HepG2 (cell line): ENCODE results near the gene PSMC3IP. TPM values are rescaled to one million over a fixed set of nuclear protein-coding genes. Genes with fewer than 3 reads are reported as not detected.

Experiments
- ATAC-seq: fragments of 200-7000 bp; cut with Tn5 transposase; 3 replicates; pipeline ENCODE4 v1.9.1; 2020; ENCODE audit warnings: mild to moderate bottlenecking, moderate library complexity
- BruUV-seq: library from RNA; stranded (reverse); fragments of 400-500 nt; replicated peaks from 2 replicates; lab custom pipeline; 2021; lab: Mats Ljungman, UMichigan
- CTCF ChIA-PET: fragments of 300-600 bp; formaldehyde crosslinking; extraction: SDS; loops from one replicate; lab custom pipeline; 2021; ENCODE audit warnings: low total read pairs, inconsistent platforms, low intra/inter-chr PET ratio; lab: Yijun Ruan, JAX
- POLR2A ChIA-PET: fragments of 350-600 bp; sonication (Branson Sonifier 250); formaldehyde crosslinking; loops from one replicate; lab custom pipeline; 2020; ENCODE audit warnings: antibody characterized with exemption, inconsistent platforms; lab: Yijun Ruan, JAX
- DNase-seq: peaks from one replicate; pipeline ENCODE4 v3.0.0-alpha.2; 2015; ENCODE audit warnings: low spot score
- FAIRE-seq: peaks from 3 replicates; lab custom pipeline; 2011; peaks lifted over from hg19 to GRCh38; lab: Jason Lieb, UNC
- H2AFZ ChIP-seq: one replicate; pipeline ENCODE4 v1.6.1; 2011; ENCODE audit warnings: low read length, inconsistent platforms
- H3K27ac ChIP-seq: fragments of 300-600 bp; 3 replicates; pipeline ENCODE4 v1.8.0; 2011; ENCODE audit warnings: mixed run types, mild to moderate bottlenecking, mixed read lengths, low read length, inconsistent platforms; ENCODE audit not compliant: insufficient read depth; ENCODE audit errors: extremely low read length
- H3K27me3 ChIP-seq, 2 experiments: fragments of 200-600 bp in 1 of 2; 2 replicates in 1 of 2; 3 replicates in 1 of 2; pipeline versions ENCODE4 v1.6.0 to v1.8.0; 2011; ENCODE audit warnings: low read length in 2 of 2, mild to moderate bottlenecking in 2 of 2, moderate library complexity in 2 of 2, inconsistent platforms in 1 of 2; ENCODE audit not compliant: insufficient read depth in 2 of 2, control insufficient read depth in 1 of 2
- H3K36me3 ChIP-seq, 2 experiments: fragments of 200-600 bp in 1 of 2; replicated peaks in 1 of 2; 2 replicates in 1 of 2; 3 replicates in 1 of 2; pipeline versions ENCODE4 v1.5.1 to v1.8.0; 2011; ENCODE audit warnings: low read length in 2 of 2, inconsistent platforms in 1 of 2; ENCODE audit not compliant: insufficient read depth in 2 of 2, control insufficient read depth in 1 of 2
- H3K4me1 ChIP-seq: 2 replicates; pipeline ENCODE4 v1.5.1; 2012; ENCODE audit warnings: low read length, inconsistent platforms; ENCODE audit not compliant: insufficient read depth
- H3K4me2 ChIP-seq: 2 replicates; pipeline ENCODE4 v1.6.0; 2011; ENCODE audit warnings: low read depth, low read length, inconsistent platforms
- H3K4me3 ChIP-seq, 3 experiments: fragments of 200-600 bp in 1 of 3; sonication (generic), shearing (Covaris generic) in 1 of 3; replicated peaks in 1 of 3; 2 replicates each; pipeline ENCODE4 v1.5.1; 2011 to 2016; ENCODE audit warnings: low read length in 3 of 3, inconsistent platforms in 2 of 3, low read depth in 2 of 3, mild to moderate bottlenecking in 2 of 3, control low read depth in 1 of 3, mixed read lengths in 1 of 3; ENCODE audit not compliant: insufficient read depth in 1 of 3
- H3K79me2 ChIP-seq: one replicate; pipeline ENCODE4 v1.6.1; 2011; ENCODE audit warnings: low read length, inconsistent platforms; ENCODE audit not compliant: insufficient read depth
- H3K9ac ChIP-seq: 2 replicates; pipeline ENCODE4 v1.6.0; 2011; ENCODE audit warnings: mild to moderate bottlenecking, low read depth, low read length, inconsistent platforms; ENCODE audit not compliant: insufficient read depth
- H3K9me3 ChIP-seq: 2 replicates; pipeline ENCODE4 v1.5.1; 2012; ENCODE audit warnings: mild to moderate bottlenecking, low read length
- H4K20me1 ChIP-seq: 2 replicates; pipeline ENCODE4 v1.6.0; 2011; ENCODE audit warnings: inconsistent platforms, mild to moderate bottlenecking, low read length, moderate library complexity; ENCODE audit not compliant: insufficient read depth
- FIP1L1 ChIP-seq: fragments of 200-400 bp; formaldehyde crosslinking; IDR thresholded peaks from 2 replicates; pipeline ENCODE4 v1.6.1; 2018; ENCODE audit warnings: low read depth, mild to moderate bottlenecking, low read length, moderate library complexity, borderline replicate concordance; ENCODE audit not compliant: insufficient read depth
- NR2F1 ChIP-seq, 2 experiments: fragments of 450-650 bp in 1 of 2; formaldehyde crosslinking in 1 of 2; IDR thresholded peaks; 2 replicates each; pipeline versions ENCODE4 v1.5.0 to v1.6.1; 2016 to 2020; ENCODE audit warnings: mild to moderate bottlenecking in 1 of 2, missing compliant biosample characterization in 1 of 2, missing genetic modification reagents in 1 of 2, moderate library complexity in 1 of 2
- NRL ChIP-seq: sonication (generic); formaldehyde crosslinking; IDR thresholded peaks from 2 replicates; pipeline ENCODE4 v1.5.0; 2020; ENCODE audit warnings: missing genetic modification reagents, mild to moderate bottlenecking, moderate library complexity, borderline replicate concordance
- TCF12 ChIP-seq, 2 experiments: fragments of 450-650 bp in 1 of 2; sonication (generic) in 1 of 2; formaldehyde crosslinking in 1 of 2; IDR thresholded peaks; 2 replicates each; pipeline versions ENCODE4 v1.6.1 to v1.8.0; 2017 to 2022; ENCODE audit warnings: antibody characterized with exemption in 1 of 2, mild to moderate bottlenecking in 1 of 2, missing genetic modification reagents in 1 of 2, moderate library complexity in 1 of 2
- ZFP36L2 ChIP-seq: sonication (generic); formaldehyde crosslinking; IDR thresholded peaks from 2 replicates; pipeline ENCODE4 v1.4.0; 2020; ENCODE audit warnings: missing genetic modification reagents
- ZNF710 ChIP-seq: sonication (generic); formaldehyde crosslinking; IDR thresholded peaks from 2 replicates; pipeline ENCODE4 v1.5.0; 2020; ENCODE audit warnings: mild to moderate bottlenecking, missing genetic modification reagents, borderline replicate concordance
- ZNF737 ChIP-seq: sonication (generic); formaldehyde crosslinking; IDR thresholded peaks from 2 replicates; pipeline ENCODE4 v1.5.0; 2020; ENCODE audit warnings: missing genetic modification reagents, mild to moderate bottlenecking, borderline replicate concordance
- WGBS: methylation state at CpG from one replicate; pipeline ENCODE4 v1.1.6; 2017; ENCODE audit warnings: low lambda C conversion rate; 5-methylcytosine and 5-hydroxymethylcytosine counted together
- in situ Hi-C: cut with HindIII; loops from 2 replicates; pipeline ENCODE4 v1.10.0; 2017; ENCODE audit warnings: low pct_unique_long_range_greater_than_20kb; ENCODE audit not compliant: extremely low pct_ligation_motif_present
- intact Hi-C: fragments of 100-400 bp; cut with micrococcal nuclease; formaldehyde crosslinking; loops from one replicate; pipeline ENCODE4 v1.10.0; 2022; ENCODE audit not compliant: unreplicated experiment
- polyA plus RNA-seq, 8 experiments: library from polyadenylated mRNA; depleted of rRNA in 3 of 8; stranded (reverse) in 7 of 8; unstranded in 1 of 8; fragments of >200 nt; fragmentation: Illumina TruSeq in 4 of 8; extraction: Trizol in 4 of 8; gene quantifications; 2 replicates each; pipeline versions ENCODE4 v1.2.1 to v1.2.3, GENCODE V29; 2011 to 2016; ENCODE audit warnings: low read depth in 4 of 8, missing spikeins in 1 of 8, mixed read lengths in 1 of 8; ENCODE audit not compliant: insufficient read depth in 1 of 8
- total RNA-seq, 5 experiments: library from RNA; depleted of rRNA; stranded (reverse); fragments of >200 nt; fragmentation: Illumina TruSeq; extraction: Trizol; gene quantifications; 2 replicates each; pipeline ENCODE4 v1.2.3, GENCODE V29; 2016; ENCODE audit warnings: low read depth in 1 of 5
- TF ChIP-seq, protein P1 (sequence below): sonication (generic); formaldehyde crosslinking; IDR thresholded peaks from 2 replicates; pipeline ENCODE4 v1.4.0; 2020; ENCODE audit warnings: missing genetic modification reagents
- TF ChIP-seq, protein P2 (sequence below): fragments of 450-650 bp; IDR thresholded peaks from 2 replicates; pipeline ENCODE4 v1.6.1; 2016
- TF ChIP-seq, protein P3 (sequence below): sonication (generic); formaldehyde crosslinking; IDR thresholded peaks from 2 replicates; pipeline ENCODE4 v1.4.0; 2020; ENCODE audit warnings: missing genetic modification reagents

PSMC3IP gene
- total and polyA plus RNA-seq, 2 of the 13 experiments (the other 11 are each of a cell fraction or from before 2014, with no cell fraction given), result 6.5 to 22.4 TPM

GRCh38 chr17:42566215-42566882 lies 11.2 kb downstream of the PSMC3IP start:
- ChIA-PET POLR2A (interaction anchor here (1.3 to 8.5 kb wide), 8 partner anchors 10 to 266 kb away, joined by 4 to 128 read pairs (median 21); partner anchors contain the start of genes HSD17B1, NAGLU, PSMC3IP and PSME3), CTCF (no interaction called here)
- no peak for FAIRE-seq
- in situ Hi-C loops, result no loop called here
- no peak for DNase-seq
- Histone ChIP-seq H4K20me1 (no peaks in the 10 kb centered on the region), H2AFZ (no peak overlapping the region), H3K9me3 (no peaks in the 10 kb centered on the region), H3K27ac (peak overlapping the region; percentile 91), H3K4me2 (peak overlapping the region; percentile 99), H3K4me3 (peak overlapping the region in 2 of 3 experiments; percentile 23 to 87; a peak in 4 of 6 replicates), H3K4me1 (peaks cover 76% of the 10 kb centered on the region), H3K27me3 (no peaks in the 10 kb centered on the region; a peak in 1 of 5 replicates), H3K36me3 (peaks cover 28 to 50% of the 10 kb centered on the region in 2 experiments), H3K79me2 (peaks cover 42% of the 10 kb centered on the region), H3K9ac (peak overlapping the region; percentile 88)
- BruUV-seq, result no TSS peak
- peak; percentile 2 for ATAC-seq
- 84% methylated on average over 18 of the region's 28 CpGs for WGBS
- intact Hi-C loops, result no loop called here
- TF ChIP-seq ZNF737, result 0 out of 2 replicates have a peak, but pooled peaks have one; percentile 40
- no peak for TF ChIP-seq NR2F1 (CRISPR knock-in tag; IDR thresholded peaks at IDR 0.05)
- TF ChIP-seq, protein P1, sequence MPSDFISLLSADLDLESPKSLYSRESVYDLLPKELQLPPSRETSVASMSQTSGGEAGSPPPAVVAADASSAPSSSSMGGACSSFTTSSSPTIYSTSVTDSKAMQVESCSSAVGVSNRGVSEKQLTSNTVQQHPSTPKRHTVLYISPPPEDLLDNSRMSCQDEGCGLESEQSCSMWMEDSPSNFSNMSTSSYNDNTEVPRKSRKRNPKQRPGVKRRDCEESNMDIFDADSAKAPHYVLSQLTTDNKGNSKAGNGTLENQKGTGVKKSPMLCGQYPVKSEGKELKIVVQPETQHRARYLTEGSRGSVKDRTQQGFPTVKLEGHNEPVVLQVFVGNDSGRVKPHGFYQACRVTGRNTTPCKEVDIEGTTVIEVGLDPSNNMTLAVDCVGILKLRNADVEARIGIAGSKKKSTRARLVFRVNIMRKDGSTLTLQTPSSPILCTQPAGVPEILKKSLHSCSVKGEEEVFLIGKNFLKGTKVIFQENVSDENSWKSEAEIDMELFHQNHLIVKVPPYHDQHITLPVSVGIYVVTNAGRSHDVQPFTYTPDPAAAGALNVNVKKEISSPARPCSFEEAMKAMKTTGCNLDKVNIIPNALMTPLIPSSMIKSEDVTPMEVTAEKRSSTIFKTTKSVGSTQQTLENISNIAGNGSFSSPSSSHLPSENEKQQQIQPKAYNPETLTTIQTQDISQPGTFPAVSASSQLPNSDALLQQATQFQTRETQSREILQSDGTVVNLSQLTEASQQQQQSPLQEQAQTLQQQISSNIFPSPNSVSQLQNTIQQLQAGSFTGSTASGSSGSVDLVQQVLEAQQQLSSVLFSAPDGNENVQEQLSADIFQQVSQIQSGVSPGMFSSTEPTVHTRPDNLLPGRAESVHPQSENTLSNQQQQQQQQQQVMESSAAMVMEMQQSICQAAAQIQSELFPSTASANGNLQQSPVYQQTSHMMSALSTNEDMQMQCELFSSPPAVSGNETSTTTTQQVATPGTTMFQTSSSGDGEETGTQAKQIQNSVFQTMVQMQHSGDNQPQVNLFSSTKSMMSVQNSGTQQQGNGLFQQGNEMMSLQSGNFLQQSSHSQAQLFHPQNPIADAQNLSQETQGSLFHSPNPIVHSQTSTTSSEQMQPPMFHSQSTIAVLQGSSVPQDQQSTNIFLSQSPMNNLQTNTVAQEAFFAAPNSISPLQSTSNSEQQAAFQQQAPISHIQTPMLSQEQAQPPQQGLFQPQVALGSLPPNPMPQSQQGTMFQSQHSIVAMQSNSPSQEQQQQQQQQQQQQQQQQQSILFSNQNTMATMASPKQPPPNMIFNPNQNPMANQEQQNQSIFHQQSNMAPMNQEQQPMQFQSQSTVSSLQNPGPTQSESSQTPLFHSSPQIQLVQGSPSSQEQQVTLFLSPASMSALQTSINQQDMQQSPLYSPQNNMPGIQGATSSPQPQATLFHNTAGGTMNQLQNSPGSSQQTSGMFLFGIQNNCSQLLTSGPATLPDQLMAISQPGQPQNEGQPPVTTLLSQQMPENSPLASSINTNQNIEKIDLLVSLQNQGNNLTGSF (CRISPR knock-in tag), result 0 out of 2 replicates have a peak, but pooled peaks have one; percentile 53
- no peak for TF ChIP-seq ZFP36L2
- peak; percentile 86; the same call in 1 of the 2 replicates for TF ChIP-seq FIP1L1
- TF ChIP-seq, protein P2, sequence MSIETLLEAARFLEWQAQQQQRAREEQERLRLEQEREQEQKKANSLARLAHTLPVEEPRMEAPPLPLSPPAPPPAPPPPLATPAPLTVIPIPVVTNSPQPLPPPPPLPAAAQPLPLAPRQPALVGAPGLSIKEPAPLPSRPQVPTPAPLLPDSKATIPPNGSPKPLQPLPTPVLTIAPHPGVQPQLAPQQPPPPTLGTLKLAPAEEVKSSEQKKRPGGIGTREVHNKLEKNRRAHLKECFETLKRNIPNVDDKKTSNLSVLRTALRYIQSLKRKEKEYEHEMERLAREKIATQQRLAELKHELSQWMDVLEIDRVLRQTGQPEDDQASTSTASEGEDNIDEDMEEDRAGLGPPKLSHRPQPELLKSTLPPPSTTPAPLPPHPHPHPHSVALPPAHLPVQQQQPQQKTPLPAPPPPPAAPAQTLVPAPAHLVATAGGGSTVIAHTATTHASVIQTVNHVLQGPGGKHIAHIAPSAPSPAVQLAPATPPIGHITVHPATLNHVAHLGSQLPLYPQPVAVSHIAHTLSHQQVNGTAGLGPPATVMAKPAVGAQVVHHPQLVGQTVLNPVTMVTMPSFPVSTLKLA, result no peak
- TF ChIP-seq NRL (CRISPR knock-in tag), result peak; percentile 46; the same call in 1 of the 2 replicates
- TF ChIP-seq ZNF710 (CRISPR knock-in tag), result 0 out of 2 replicates have a peak, but pooled peaks have one; percentile 5
- no peak for TF ChIP-seq TCF12 (IDR thresholded peaks at IDR 0.05)
- 0 out of 2 replicates have a peak, but pooled peaks have one; percentile 3 for TF ChIP-seq TCF12 (CRISPR knock-in tag; IDR thresholded peaks at IDR 0.05)
- TF ChIP-seq, protein P3, sequence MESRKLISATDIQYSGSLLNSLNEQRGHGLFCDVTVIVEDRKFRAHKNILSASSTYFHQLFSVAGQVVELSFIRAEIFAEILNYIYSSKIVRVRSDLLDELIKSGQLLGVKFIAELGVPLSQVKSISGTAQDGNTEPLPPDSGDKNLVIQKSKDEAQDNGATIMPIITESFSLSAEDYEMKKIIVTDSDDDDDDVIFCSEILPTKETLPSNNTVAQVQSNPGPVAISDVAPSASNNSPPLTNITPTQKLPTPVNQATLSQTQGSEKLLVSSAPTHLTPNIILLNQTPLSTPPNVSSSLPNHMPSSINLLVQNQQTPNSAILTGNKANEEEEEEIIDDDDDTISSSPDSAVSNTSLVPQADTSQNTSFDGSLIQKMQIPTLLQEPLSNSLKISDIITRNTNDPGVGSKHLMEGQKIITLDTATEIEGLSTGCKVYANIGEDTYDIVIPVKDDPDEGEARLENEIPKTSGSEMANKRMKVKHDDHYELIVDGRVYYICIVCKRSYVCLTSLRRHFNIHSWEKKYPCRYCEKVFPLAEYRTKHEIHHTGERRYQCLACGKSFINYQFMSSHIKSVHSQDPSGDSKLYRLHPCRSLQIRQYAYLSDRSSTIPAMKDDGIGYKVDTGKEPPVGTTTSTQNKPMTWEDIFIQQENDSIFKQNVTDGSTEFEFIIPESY (CRISPR knock-in tag), result peak; percentile 90
